Liver (tissue), 9 donors: Measurements from ENCODE around the gene KRTAP4-11. TPM values are rescaled to one million over a fixed set of nuclear protein-coding genes. Genes with fewer than 3 reads are reported as not detected.
"Not testable (repeated sequence)": the region's sequence is repeated elsewhere in the genome, so short reads cannot be mapped to it uniquely, and the experiment has no call there.

Experiments
- DNase-seq: peaks from one replicate; pipeline ENCODE4 v3.0.0-alpha.2; 2017; ENCODE audit warnings: low spot score
- H3K27ac ChIP-seq, 2 donors: one replicate each; pipeline ENCODE4 v1.7.0; 2013; ENCODE audit warnings: inconsistent platforms in 2 of 2, low read length in 2 of 2, control low read depth in 1 of 2, low read depth in 1 of 2, mild to moderate bottlenecking in 1 of 2
- H3K27me3 ChIP-seq, 4 donors: one replicate each; pipeline versions ENCODE4 v1.6.1 to v1.7.0; 2013; ENCODE audit warnings: low read length in 3 of 4, inconsistent platforms in 1 of 4, mild to moderate bottlenecking in 1 of 4, moderate library complexity in 1 of 4; ENCODE audit not compliant: control insufficient read depth in 4 of 4, insufficient read depth in 4 of 4
- H3K36me3 ChIP-seq, 4 donors: one replicate each; pipeline versions ENCODE4 v1.6.1 to v1.7.0; 2013; ENCODE audit warnings: low read length in 3 of 4, mild to moderate bottlenecking in 3 of 4, low read depth in 1 of 4, moderate library complexity in 1 of 4; ENCODE audit not compliant: control insufficient read depth in 4 of 4, insufficient read depth in 3 of 4
- H3K4me1 ChIP-seq, 4 donors: one replicate each; pipeline versions ENCODE4 v1.6.1 to v1.7.0; 2013; ENCODE audit warnings: low read length in 3 of 4, mild to moderate bottlenecking in 3 of 4, moderate library complexity in 1 of 4; ENCODE audit not compliant: control insufficient read depth in 4 of 4, insufficient read depth in 4 of 4
- H3K4me3 ChIP-seq, 3 donors: one replicate each; pipeline versions ENCODE4 v1.6.1 to v1.7.0; 2013; ENCODE audit warnings: low read length in 3 of 3, control low read depth in 1 of 3, low read depth in 1 of 3, mild to moderate bottlenecking in 1 of 3
- H3K9ac ChIP-seq, 2 donors: one replicate each; pipeline ENCODE4 v1.7.0; 2013; ENCODE audit warnings: low read length in 2 of 2, mild to moderate bottlenecking in 2 of 2, moderate library complexity in 2 of 2, control low read depth in 1 of 2, low read depth in 1 of 2
- H3K9me3 ChIP-seq, 4 donors: one replicate each; pipeline versions ENCODE4 v1.6.1 to v1.7.0; 2013; ENCODE audit warnings: low read length in 3 of 4; ENCODE audit not compliant: control insufficient read depth in 4 of 4
- EGR1 ChIP-seq, 2 donors: IDR thresholded peaks; 2 replicates each; pipeline ENCODE4 v1.6.1; 2016 to 2018; ENCODE audit warnings: antibody characterized with exemption in 2 of 2, low read depth in 2 of 2
- FOXA2 ChIP-seq: IDR thresholded peaks from 2 replicates; pipeline ENCODE4 v1.6.1; 2016; ENCODE audit warnings: antibody characterized with exemption
- GABPA ChIP-seq, 2 donors: IDR thresholded peaks in 1 of 2; conservative IDR thresholded peaks in 1 of 2; 2 replicates each; pipeline ENCODE4 v1.6.1; 2016; ENCODE audit warnings: antibody characterized with exemption in 2 of 2, mild to moderate bottlenecking in 1 of 2, moderate library complexity in 1 of 2
- HNF4A ChIP-seq, 2 donors: conservative IDR thresholded peaks; 2 replicates each; pipeline ENCODE4 v1.6.1; 2016; ENCODE audit warnings: antibody characterized with exemption in 2 of 2, mild to moderate bottlenecking in 2 of 2
- NR2F2 ChIP-seq: IDR thresholded peaks from 2 replicates; pipeline ENCODE4 v1.6.1; 2016; ENCODE audit warnings: antibody characterized with exemption
- RAD21 ChIP-seq, 2 donors: IDR thresholded peaks; 2 replicates each; pipeline ENCODE4 v1.6.1; 2016; ENCODE audit warnings: antibody characterized with exemption in 2 of 2, mild to moderate bottlenecking in 2 of 2
- SP1 ChIP-seq: IDR thresholded peaks from 2 replicates; pipeline ENCODE4 v1.6.1; 2018; ENCODE audit warnings: antibody characterized with exemption, mild to moderate bottlenecking
- TAF1 ChIP-seq: conservative IDR thresholded peaks from 2 replicates; pipeline ENCODE4 v1.6.1; 2016; ENCODE audit warnings: antibody characterized with exemption, mild to moderate bottlenecking
- YY1 ChIP-seq: IDR thresholded peaks from 2 replicates; pipeline ENCODE4 v1.6.1; 2016; ENCODE audit warnings: antibody characterized with exemption, mild to moderate bottlenecking
- WGBS: extraction: QIAGEN DNeasy Blood & Tissue Kit; methylation state at CpG from one replicate; pipeline ENCODE4 v1.1.7; 2013; 5-methylcytosine and 5-hydroxymethylcytosine counted together
- polyA plus RNA-seq, 2 donors: library from polyadenylated mRNA; stranded (reverse) in 1 of 2; unstranded in 1 of 2; fragments of 200-250 nt in 1 of 2; fragments of >200 nt in 1 of 2; fragmentation: Nextera tagmentation in 1 of 2; extraction: Ambion mirVana in 1 of 2; gene quantifications; one replicate each; pipeline versions ENCODE4 v1.2.1 to v1.2.3, GENCODE V29; 2013 to 2015
- total RNA-seq, 2 donors: library from RNA; depleted of rRNA; stranded (reverse); fragments of >200 nt; gene quantifications; one replicate each; pipeline ENCODE4 v1.2.3, GENCODE V29; 2014
- TF ChIP-seq, protein P1 (sequence below): IDR thresholded peaks from 2 replicates; pipeline ENCODE4 v1.6.1; 2016; ENCODE audit warnings: antibody characterized with exemption
- TF ChIP-seq, protein P2 (sequence below): IDR thresholded peaks from 2 replicates; pipeline ENCODE4 v1.6.1; 2016; ENCODE audit warnings: antibody characterized with exemption
- TF ChIP-seq, protein P3 (sequence below): fragments of 150-350 bp; IDR thresholded peaks from 2 replicates; pipeline ENCODE4 v1.5.1; 2017; ENCODE audit warnings: improper control_type of control experiment, low read depth, low read length; ENCODE audit not compliant: missing input control
- TF ChIP-seq, protein P4 (sequence below): IDR thresholded peaks from 2 replicates; pipeline ENCODE4 v1.6.1; 2016; ENCODE audit warnings: antibody characterized with exemption
- TF ChIP-seq, protein P5 (sequence below): IDR thresholded peaks from 2 replicates; pipeline ENCODE4 v1.6.1; 2016; ENCODE audit warnings: antibody characterized with exemption, mild to moderate bottlenecking
- donor health status: healthy.
- donor health status: healthy.
- donor health status: healthy.
- donor health status: healthy.
- donor health status: healthy.

Gene KRTAP4-11
- total and polyA plus RNA-seq, 4 donors: not detected

DNA sequence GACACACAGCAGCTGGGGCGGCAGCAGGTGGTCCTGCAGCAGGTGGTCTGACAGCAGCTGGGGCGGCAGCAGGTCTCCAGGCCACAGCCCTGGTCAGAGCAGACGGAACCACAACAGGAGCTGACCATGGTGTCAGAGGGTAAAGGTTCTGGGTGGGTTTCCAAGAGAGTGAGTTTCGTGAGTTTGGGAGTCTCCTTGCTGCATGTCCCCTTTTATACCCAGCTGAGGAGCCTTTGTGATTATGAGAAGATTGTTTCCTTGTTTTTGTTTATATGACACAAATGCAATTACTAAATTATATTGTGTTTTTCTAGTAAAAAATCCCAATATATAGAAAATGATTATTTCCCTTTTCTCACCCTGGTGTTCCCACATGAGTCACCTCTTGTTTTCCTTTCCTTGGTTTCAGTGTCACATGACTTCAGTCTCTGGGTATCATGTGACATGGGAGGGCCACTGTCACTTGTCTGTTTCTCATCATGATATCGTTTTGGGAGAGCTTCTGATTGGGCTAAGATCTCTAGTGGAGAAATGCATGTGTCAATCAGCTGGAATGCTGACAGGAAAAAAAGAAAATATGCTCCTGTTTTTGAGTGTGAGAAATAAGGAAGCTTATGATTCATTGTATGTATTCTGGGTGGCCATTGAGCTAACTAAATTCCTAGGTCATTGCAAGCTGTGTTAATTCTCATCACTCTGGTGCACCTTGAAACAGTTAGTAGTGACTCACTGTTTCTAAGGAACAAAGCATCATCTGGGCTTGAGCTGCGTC is 22.4 kb upstream of the KRTAP4-11 start, which contains the start of gene KRTAP4-6:
KRTAP4-6 (minus strand) TSS at position 185 of the 772 bp plus-strand sequence; CDS start at position 128, 57 bp downstream.
- Histone ChIP-seq H3K9ac (no peak within 1 kb of the TSS), H3K9me3 (peaks cover 5 to 27% (median 11%) of the 10 kb centered on the region in 4 donors)
- no peak for DNase-seq

DNA sequence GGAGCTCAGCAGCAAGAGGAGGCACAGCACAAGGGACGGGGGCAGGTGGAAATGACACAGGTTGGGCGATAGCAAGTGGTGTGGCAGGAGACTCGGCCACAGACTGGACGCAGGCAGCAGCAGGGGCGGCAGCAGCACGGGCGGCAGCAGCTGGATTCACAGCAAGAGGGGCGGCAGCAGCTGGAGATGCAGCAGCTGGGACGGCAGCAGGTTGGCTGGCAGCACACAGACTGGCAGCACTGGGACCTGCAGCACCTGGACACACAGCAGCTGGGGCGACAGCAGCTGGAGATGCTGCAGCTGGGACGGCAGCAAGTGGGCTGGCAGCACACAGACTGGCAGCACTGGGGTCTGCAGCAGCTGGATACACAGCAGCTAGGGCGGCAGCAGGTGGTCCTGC is 21.7 kb upstream of the KRTAP4-11 start:
- peaks cover 5 to 27% (median 11%) of the 10 kb centered on the region in 4 donors for H3K9me3 ChIP-seq
- not testable (repeated sequence) for H3K9ac ChIP-seq, H3K27ac ChIP-seq, H3K36me3 ChIP-seq, DNase-seq, H3K4me1 ChIP-seq, H3K4me3 ChIP-seq, H3K27me3 ChIP-seq
- WGBS: 84% methylated on average over 12 of the region's 12 CpGs

More for the DNA sequence above, 22.4 kb upstream of the KRTAP4-11 start, which contains the start of gene KRTAP4-6:
- TF ChIP-seq YY1 (no peak), HNF4A (conservative IDR thresholded peaks at IDR 0.05) (no peak), NR2F2 (no peak)
- TF ChIP-seq, protein P1, sequence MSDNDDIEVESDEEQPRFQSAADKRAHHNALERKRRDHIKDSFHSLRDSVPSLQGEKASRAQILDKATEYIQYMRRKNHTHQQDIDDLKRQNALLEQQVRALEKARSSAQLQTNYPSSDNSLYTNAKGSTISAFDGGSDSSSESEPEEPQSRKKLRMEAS: no peak
- TF ChIP-seq, protein P2, sequence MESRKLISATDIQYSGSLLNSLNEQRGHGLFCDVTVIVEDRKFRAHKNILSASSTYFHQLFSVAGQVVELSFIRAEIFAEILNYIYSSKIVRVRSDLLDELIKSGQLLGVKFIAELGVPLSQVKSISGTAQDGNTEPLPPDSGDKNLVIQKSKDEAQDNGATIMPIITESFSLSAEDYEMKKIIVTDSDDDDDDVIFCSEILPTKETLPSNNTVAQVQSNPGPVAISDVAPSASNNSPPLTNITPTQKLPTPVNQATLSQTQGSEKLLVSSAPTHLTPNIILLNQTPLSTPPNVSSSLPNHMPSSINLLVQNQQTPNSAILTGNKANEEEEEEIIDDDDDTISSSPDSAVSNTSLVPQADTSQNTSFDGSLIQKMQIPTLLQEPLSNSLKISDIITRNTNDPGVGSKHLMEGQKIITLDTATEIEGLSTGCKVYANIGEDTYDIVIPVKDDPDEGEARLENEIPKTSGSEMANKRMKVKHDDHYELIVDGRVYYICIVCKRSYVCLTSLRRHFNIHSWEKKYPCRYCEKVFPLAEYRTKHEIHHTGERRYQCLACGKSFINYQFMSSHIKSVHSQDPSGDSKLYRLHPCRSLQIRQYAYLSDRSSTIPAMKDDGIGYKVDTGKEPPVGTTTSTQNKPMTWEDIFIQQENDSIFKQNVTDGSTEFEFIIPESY: no peak
- H3K4me1 ChIP-seq: no peaks in the 10 kb centered on the region
- H3K4me3 ChIP-seq: no peak within 1 kb of the TSS
- no peaks in the 10 kb centered on the region for H3K36me3 ChIP-seq
- peaks cover 0 to 4% (median under 1%) of the 10 kb centered on the region in 4 donors for H3K27me3 ChIP-seq
- H3K27ac ChIP-seq: no peak within 1 kb of the TSS
- 82% methylated on average over 6 of the region's 6 CpGs for WGBS

DNA sequence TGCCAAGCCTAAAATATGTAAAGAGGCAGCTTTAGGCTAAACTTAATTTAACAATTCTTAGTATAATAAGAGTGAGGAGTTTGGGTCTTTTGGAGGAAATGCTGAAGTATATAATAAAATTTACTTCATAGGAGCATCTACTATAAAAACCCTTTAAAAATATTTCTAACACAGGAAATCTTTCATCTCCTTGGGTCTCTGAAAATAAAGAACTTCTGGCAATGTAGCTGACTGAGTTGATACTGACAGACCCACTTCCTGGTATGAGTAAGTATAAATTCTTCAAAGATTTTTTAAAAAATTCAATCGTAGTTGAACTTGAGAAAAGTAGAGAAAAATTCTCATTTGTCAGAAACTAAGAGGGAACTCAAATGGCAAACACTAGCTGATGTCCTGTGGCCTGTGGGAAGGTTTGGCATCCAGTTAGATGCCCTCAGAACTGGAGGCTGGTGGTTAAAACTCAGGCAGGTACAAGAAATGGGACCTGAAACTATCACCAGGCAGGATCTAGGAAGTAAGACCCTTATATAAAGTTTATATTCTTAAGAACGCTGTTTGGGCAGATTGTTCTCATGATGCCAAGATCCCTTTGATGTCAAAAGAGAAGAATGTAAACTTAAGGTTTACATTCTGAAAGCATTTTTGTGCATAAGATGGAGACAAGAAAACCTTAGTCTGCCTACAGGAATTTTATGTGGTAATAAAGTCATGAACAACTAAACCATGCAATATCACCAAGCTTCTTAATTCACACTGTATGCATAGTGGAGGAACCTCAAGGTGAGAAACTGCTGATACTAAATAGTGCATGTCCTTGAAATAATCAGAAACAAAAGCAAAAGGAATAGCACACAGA is 15.9 kb upstream of the KRTAP4-11 start:
- whole genome bisulfite sequencing: 76% methylated on average over 2 of the region's 2 CpGs
- Histone ChIP-seq H3K9me3 (peaks cover 0 to 4% (median 0%) of the 10 kb centered on the region in 4 donors), H3K27me3 (peaks cover 0 to 2% (median 0%) of the 10 kb centered on the region in 4 donors), H3K36me3 (no peaks in the 10 kb centered on the region), H3K4me1 (no peaks in the 10 kb centered on the region), H3K9ac (no peak overlapping the region), H3K4me3 (no peak overlapping the region), H3K27ac (no peak overlapping the region)
- no peak for DNase-seq
- TF ChIP-seq NR2F2 (no peak), GABPA (IDR thresholded peaks at IDR 0.05 in 1 of 2, conservative IDR thresholded peaks at IDR 0.05 in 1 of 2) (no peak), EGR1 (IDR thresholded peaks at IDR 0.05; ENCODE audit: low read depth in 2 of 2) (no peak), YY1 (no peak), RAD21 (IDR thresholded peaks at IDR 0.05) (no peak), FOXA2 (no peak), SP1 (no peak), TAF1 (no peak)
- TF ChIP-seq, protein P3, sequence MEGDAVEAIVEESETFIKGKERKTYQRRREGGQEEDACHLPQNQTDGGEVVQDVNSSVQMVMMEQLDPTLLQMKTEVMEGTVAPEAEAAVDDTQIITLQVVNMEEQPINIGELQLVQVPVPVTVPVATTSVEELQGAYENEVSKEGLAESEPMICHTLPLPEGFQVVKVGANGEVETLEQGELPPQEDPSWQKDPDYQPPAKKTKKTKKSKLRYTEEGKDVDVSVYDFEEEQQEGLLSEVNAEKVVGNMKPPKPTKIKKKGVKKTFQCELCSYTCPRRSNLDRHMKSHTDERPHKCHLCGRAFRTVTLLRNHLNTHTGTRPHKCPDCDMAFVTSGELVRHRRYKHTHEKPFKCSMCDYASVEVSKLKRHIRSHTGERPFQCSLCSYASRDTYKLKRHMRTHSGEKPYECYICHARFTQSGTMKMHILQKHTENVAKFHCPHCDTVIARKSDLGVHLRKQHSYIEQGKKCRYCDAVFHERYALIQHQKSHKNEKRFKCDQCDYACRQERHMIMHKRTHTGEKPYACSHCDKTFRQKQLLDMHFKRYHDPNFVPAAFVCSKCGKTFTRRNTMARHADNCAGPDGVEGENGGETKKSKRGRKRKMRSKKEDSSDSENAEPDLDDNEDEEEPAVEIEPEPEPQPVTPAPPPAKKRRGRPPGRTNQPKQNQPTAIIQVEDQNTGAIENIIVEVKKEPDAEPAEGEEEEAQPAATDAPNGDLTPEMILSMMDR: no peak
- TF ChIP-seq, protein P4, sequence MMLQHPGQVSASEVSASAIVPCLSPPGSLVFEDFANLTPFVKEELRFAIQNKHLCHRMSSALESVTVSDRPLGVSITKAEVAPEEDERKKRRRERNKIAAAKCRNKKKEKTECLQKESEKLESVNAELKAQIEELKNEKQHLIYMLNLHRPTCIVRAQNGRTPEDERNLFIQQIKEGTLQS: no peak
- TF ChIP-seq, protein P5, sequence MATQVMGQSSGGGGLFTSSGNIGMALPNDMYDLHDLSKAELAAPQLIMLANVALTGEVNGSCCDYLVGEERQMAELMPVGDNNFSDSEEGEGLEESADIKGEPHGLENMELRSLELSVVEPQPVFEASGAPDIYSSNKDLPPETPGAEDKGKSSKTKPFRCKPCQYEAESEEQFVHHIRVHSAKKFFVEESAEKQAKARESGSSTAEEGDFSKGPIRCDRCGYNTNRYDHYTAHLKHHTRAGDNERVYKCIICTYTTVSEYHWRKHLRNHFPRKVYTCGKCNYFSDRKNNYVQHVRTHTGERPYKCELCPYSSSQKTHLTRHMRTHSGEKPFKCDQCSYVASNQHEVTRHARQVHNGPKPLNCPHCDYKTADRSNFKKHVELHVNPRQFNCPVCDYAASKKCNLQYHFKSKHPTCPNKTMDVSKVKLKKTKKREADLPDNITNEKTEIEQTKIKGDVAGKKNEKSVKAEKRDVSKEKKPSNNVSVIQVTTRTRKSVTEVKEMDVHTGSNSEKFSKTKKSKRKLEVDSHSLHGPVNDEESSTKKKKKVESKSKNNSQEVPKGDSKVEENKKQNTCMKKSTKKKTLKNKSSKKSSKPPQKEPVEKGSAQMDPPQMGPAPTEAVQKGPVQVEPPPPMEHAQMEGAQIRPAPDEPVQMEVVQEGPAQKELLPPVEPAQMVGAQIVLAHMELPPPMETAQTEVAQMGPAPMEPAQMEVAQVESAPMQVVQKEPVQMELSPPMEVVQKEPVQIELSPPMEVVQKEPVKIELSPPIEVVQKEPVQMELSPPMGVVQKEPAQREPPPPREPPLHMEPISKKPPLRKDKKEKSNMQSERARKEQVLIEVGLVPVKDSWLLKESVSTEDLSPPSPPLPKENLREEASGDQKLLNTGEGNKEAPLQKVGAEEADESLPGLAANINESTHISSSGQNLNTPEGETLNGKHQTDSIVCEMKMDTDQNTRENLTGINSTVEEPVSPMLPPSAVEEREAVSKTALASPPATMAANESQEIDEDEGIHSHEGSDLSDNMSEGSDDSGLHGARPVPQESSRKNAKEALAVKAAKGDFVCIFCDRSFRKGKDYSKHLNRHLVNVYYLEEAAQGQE: no peak
- TF ChIP-seq, protein P2: no peak
